HG03460 (cell line): ENCODE results near the gene ZDHHC14.
A peak's percentile ranks its signal among the peaks of the same experiment; 100 is the strongest.
"Not testable (repeated sequence)": the region's sequence is repeated elsewhere in the genome, so short reads cannot be mapped to it uniquely, and the experiment has no call there.

Experiments
- ATAC-seq: cut with Tn5 transposase; IDR thresholded peaks from one replicate; pipeline ENCODE4 v1.9.1; 2021; ENCODE audit not compliant: unreplicated experiment

ZDHHC14 gene

GRCh38 chr6:157380779-157381561 lies at the start of gene ZDHHC14:
Gene ZDHHC14 (plus strand): TSS chr6:157381190.
- peak; percentile 66 for ATAC-seq

GRCh38 chr6:157332813-157333212 lies 48.2 kb upstream of the ZDHHC14 start:
- ATAC-seq, result no peak

- no peak for ATAC-seq
Observed at GRCh38 chr6:157333537-157333936, 47.5 kb upstream of the ZDHHC14 start.

- no peak for ATAC-seq
Observed at GRCh38 chr6:157333956-157334355, 47.0 kb upstream of the ZDHHC14 start.

GRCh38 chr6:157335829-157336228 lies 45.2 kb upstream of the ZDHHC14 start:
- ATAC-seq, result no peak

- not testable (repeated sequence) for ATAC-seq
Observed at GRCh38 chr6:157337276-157337675, 43.7 kb upstream of the ZDHHC14 start.

- no peak for ATAC-seq
Observed at GRCh38 chr6:157337751-157338150, 43.2 kb upstream of the ZDHHC14 start.

GRCh38 chr6:157339432-157339831 lies 41.6 kb upstream of the ZDHHC14 start:
- ATAC-seq, result no peak

GRCh38 chr6:157343732-157344131 lies 37.3 kb upstream of the ZDHHC14 start:
- ATAC-seq, result no peak

GRCh38 chr6:157346373-157346772 lies 34.6 kb upstream of the ZDHHC14 start:
- no peak for ATAC-seq

- no peak for ATAC-seq
Observed at GRCh38 chr6:157358287-157358686, 22.7 kb upstream of the ZDHHC14 start.

- no peak for ATAC-seq
Observed at GRCh38 chr6:157361886-157362285, 19.1 kb upstream of the ZDHHC14 start.

GRCh38 chr6:157364705-157365104 lies 16.3 kb upstream of the ZDHHC14 start:
- ATAC-seq, result no peak

- no peak for ATAC-seq
Observed at GRCh38 chr6:157366648-157367047, 14.3 kb upstream of the ZDHHC14 start.

GRCh38 chr6:157368359-157369049 lies 12.5 kb upstream of the ZDHHC14 start:
- no peak for ATAC-seq

GRCh38 chr6:157370755-157371154 lies 10.2 kb upstream of the ZDHHC14 start:
- no peak for ATAC-seq

- ATAC-seq, result no peak
Observed at GRCh38 chr6:157372501-157373280, 8.3 kb upstream of the ZDHHC14 start.

- no peak for ATAC-seq
Observed at GRCh38 chr6:157374889-157375443, 6.0 kb upstream of the ZDHHC14 start.

GRCh38 chr6:157376241-157376640 lies 4.7 kb upstream of the ZDHHC14 start:
- no peak for ATAC-seq

GRCh38 chr6:157376706-157377230 lies 4.2 kb upstream of the ZDHHC14 start:
- ATAC-seq, result no peak
